ENCODE data around the gene MEI4.

DNA sequence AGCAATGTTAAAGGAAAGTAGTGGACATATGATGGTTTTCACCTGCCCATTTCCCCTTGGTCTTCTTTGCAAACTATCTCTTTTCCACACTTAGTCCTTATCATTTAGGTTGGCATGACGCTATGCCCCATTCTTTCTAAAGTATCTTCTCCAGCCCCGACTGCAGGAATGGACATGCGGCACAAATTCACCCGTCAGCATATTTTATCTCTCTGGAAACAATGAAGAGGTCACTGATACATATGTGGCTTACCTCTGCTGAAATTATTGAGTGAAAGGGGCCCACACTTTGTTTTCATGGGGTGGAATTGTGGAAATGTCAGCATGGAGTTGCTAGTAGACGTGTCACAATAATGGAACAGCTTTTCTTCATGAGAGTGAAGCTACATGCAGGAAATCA is 45.8 kb upstream of the MEI4 start:
- TF ChIP-seq, protein P1, sequence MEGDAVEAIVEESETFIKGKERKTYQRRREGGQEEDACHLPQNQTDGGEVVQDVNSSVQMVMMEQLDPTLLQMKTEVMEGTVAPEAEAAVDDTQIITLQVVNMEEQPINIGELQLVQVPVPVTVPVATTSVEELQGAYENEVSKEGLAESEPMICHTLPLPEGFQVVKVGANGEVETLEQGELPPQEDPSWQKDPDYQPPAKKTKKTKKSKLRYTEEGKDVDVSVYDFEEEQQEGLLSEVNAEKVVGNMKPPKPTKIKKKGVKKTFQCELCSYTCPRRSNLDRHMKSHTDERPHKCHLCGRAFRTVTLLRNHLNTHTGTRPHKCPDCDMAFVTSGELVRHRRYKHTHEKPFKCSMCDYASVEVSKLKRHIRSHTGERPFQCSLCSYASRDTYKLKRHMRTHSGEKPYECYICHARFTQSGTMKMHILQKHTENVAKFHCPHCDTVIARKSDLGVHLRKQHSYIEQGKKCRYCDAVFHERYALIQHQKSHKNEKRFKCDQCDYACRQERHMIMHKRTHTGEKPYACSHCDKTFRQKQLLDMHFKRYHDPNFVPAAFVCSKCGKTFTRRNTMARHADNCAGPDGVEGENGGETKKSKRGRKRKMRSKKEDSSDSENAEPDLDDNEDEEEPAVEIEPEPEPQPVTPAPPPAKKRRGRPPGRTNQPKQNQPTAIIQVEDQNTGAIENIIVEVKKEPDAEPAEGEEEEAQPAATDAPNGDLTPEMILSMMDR (IDR thresholded peaks at IDR 0.05) = no peak
- no peak for TF ChIP-seq POLR2A (IDR thresholded peaks at IDR 0.05)

Measured in prostate gland (tissue), 2 donors.